SK-N-MC (cell line): ENCODE measurements around the gene SERPINA6.

Experiments
- EZH2 ChIP-seq: fragments of 200-600 bp; sonication (generic); IDR thresholded peaks from one replicate; pipeline ENCODE4 v1.6.1; 2017; ENCODE audit warnings: antibody characterized with exemption
- POLR2AphosphoS5 ChIP-seq: IDR thresholded peaks from 2 replicates; pipeline ENCODE4 v1.6.1; 2012; ENCODE audit warnings: mild to moderate bottlenecking, low read depth, low read length, borderline replicate concordance

DNA sequence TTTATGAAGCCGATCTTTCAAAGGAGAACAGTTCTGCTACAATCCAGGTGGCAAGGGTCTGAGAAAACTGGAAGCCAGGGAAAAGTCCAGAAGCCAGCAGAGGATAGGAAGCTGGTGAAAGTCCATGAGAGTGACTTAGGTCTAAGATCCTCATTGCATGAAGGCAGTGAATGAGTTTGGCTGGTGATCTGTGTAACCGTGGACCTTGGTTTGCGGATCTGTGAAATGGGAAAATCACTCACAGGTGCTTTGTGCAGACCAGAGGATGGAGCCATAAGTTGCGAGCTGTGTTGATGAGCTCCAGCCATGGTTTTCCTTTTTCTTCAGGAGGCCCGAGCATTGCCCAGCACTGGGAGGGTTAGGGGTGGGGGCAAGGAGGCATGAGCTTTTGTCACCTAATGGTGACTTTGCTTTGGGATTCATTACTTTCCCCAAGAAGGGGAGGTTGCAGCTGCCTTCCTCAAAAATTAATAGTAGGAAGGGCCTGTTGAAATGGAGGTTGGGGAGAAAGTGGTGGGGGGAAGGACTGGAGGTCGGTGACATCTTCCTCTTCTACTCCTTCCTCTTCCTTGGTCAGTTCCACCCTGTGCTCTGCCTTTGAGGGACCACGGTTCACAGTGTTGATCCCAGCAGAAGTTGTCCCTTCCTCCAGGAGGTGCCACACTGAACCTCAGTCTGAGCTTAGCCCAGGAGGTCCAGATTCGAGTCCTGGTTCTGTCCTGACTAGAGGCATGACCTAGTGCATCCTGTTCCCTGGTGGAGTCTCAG, 20.3 kb upstream of the SERPINA6 start:
- TF ChIP-seq EZH2 (no peak), POLR2AphosphoS5 (no peak)
